ENCODE results near the gene NRDE2.

DNA sequence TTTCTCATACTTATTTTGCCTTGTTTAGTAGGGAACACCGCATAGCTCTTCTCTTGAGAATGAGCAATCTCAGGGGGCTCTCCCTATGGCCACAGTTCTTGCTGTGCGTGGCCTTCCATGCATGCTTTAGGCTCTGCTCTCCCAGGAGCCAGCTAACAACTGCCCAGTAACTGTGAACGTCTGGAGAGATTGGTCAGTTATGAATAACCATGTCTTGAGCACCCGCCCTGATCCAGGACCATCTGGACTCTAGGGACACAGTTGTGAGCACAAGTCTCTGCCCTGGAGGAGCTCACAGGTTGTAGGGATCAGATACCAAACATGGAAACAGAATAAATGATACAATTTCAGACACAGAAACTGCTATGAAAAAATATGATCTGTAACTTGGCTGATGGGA, 63.3 kb downstream of the NRDE2 start:
- TF ChIP-seq, protein P1, sequence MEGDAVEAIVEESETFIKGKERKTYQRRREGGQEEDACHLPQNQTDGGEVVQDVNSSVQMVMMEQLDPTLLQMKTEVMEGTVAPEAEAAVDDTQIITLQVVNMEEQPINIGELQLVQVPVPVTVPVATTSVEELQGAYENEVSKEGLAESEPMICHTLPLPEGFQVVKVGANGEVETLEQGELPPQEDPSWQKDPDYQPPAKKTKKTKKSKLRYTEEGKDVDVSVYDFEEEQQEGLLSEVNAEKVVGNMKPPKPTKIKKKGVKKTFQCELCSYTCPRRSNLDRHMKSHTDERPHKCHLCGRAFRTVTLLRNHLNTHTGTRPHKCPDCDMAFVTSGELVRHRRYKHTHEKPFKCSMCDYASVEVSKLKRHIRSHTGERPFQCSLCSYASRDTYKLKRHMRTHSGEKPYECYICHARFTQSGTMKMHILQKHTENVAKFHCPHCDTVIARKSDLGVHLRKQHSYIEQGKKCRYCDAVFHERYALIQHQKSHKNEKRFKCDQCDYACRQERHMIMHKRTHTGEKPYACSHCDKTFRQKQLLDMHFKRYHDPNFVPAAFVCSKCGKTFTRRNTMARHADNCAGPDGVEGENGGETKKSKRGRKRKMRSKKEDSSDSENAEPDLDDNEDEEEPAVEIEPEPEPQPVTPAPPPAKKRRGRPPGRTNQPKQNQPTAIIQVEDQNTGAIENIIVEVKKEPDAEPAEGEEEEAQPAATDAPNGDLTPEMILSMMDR (IDR thresholded peaks at IDR 0.05; ENCODE audit: poor library complexity, severe bottlenecking): no peak
- TF ChIP-seq EZH2 (IDR thresholded peaks at IDR 0.05; ENCODE audit: borderline replicate concordance, insufficient read depth, low read length, poor library complexity, severe bottlenecking): no peak
- TF ChIP-seq, protein P2, sequence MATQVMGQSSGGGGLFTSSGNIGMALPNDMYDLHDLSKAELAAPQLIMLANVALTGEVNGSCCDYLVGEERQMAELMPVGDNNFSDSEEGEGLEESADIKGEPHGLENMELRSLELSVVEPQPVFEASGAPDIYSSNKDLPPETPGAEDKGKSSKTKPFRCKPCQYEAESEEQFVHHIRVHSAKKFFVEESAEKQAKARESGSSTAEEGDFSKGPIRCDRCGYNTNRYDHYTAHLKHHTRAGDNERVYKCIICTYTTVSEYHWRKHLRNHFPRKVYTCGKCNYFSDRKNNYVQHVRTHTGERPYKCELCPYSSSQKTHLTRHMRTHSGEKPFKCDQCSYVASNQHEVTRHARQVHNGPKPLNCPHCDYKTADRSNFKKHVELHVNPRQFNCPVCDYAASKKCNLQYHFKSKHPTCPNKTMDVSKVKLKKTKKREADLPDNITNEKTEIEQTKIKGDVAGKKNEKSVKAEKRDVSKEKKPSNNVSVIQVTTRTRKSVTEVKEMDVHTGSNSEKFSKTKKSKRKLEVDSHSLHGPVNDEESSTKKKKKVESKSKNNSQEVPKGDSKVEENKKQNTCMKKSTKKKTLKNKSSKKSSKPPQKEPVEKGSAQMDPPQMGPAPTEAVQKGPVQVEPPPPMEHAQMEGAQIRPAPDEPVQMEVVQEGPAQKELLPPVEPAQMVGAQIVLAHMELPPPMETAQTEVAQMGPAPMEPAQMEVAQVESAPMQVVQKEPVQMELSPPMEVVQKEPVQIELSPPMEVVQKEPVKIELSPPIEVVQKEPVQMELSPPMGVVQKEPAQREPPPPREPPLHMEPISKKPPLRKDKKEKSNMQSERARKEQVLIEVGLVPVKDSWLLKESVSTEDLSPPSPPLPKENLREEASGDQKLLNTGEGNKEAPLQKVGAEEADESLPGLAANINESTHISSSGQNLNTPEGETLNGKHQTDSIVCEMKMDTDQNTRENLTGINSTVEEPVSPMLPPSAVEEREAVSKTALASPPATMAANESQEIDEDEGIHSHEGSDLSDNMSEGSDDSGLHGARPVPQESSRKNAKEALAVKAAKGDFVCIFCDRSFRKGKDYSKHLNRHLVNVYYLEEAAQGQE (IDR thresholded peaks at IDR 0.05; ENCODE audit: borderline replicate concordance): no peak
- no peak for TF ChIP-seq EP300 (conservative IDR thresholded peaks at IDR 0.05; ENCODE audit: poor library complexity, severe bottlenecking)
- no peak for TF ChIP-seq POLR2AphosphoS5 (IDR thresholded peaks at IDR 0.05)
- no peak for TF ChIP-seq MXI1 (conservative IDR thresholded peaks at IDR 0.05; ENCODE audit: poor library complexity, severe bottlenecking)
- no peak for TF ChIP-seq TAF1 (IDR thresholded peaks at IDR 0.05; ENCODE audit: low read depth)

Measured in neural cell (in vitro differentiated cells).